Stimulated activated CD4-positive, alpha-beta T cell treated with anti-CD3 and anti-CD28 coated beads, TNF-alpha, amount 100 ng/mL, for 4 hours (primary cell): Measurements from ENCODE around the gene OPCML.

Experiments
- DNase-seq, 3 experiments: peaks; one replicate each; pipeline ENCODE4 v3.0.0-alpha.2; 2020; ENCODE audit warnings: low read depth in 3 of 3

Gene OPCML

GRCh38 chr11:133300666-133301065 is 231.6 kb downstream of the OPCML start:
- no peak for DNase-seq

GRCh38 chr11:133291780-133292179 is 240.5 kb downstream of the OPCML start:
- DNase-seq, result no peak

- DNase-seq, result no peak
These were observed 246.9 kb downstream of the OPCML start for GRCh38 chr11:133285359-133285758.

GRCh38 chr11:133284156-133284555 is 248.1 kb downstream of the OPCML start:
- no peak for DNase-seq

GRCh38 chr11:133277886-133278285 is 254.4 kb downstream of the OPCML start:
- DNase-seq, result no peak

- no peak for DNase-seq
These were observed 260.2 kb downstream of the OPCML start for GRCh38 chr11:133271871-133272776.

GRCh38 chr11:133271206-133271605 is 261.1 kb downstream of the OPCML start:
- no peak for DNase-seq

GRCh38 chr11:133269267-133269666 is 263.0 kb downstream of the OPCML start:
- DNase-seq, result no peak

- no peak for DNase-seq
These were observed 265.3 kb downstream of the OPCML start for GRCh38 chr11:133266986-133267385.

GRCh38 chr11:133265530-133266035 is 266.7 kb downstream of the OPCML start:
- no peak for DNase-seq

GRCh38 chr11:133263332-133263731 is 269.0 kb downstream of the OPCML start:
- DNase-seq, result no peak

GRCh38 chr11:133258751-133259150 is 273.6 kb downstream of the OPCML start:
- no peak for DNase-seq

GRCh38 chr11:133254601-133255000 is 277.7 kb downstream of the OPCML start:
- DNase-seq, result no peak

GRCh38 chr11:133253570-133253969 is 278.7 kb downstream of the OPCML start:
- no peak for DNase-seq

- no peak for DNase-seq
These were observed 280.5 kb downstream of the OPCML start for GRCh38 chr11:133251841-133252240.

- no peak for DNase-seq
These were observed 282.8 kb downstream of the OPCML start for GRCh38 chr11:133249530-133249929.

GRCh38 chr11:133249065-133249464 is 283.2 kb downstream of the OPCML start:
- DNase-seq, result no peak

GRCh38 chr11:133243832-133244231 is 288.5 kb downstream of the OPCML start:
- no peak for DNase-seq

GRCh38 chr11:133240908-133241655 is 291.2 kb downstream of the OPCML start:
- no peak for DNase-seq

GRCh38 chr11:133239575-133239974 is 292.7 kb downstream of the OPCML start:
- DNase-seq, result no peak

- no peak for DNase-seq
These were observed 293.8 kb downstream of the OPCML start for GRCh38 chr11:133238495-133238894.

- no peak for DNase-seq
These were observed 294.3 kb downstream of the OPCML start for GRCh38 chr11:133238027-133238426.

GRCh38 chr11:133235381-133235780 is 296.9 kb downstream of the OPCML start:
- DNase-seq, result no peak
